HUES6 (cell line): ENCODE data around the gene CT47A1.
"Not testable (repeated sequence)": the region's sequence is repeated elsewhere in the genome, so short reads cannot be mapped to it uniquely, and the experiment has no call there.

Source experiments
- H3K27ac ChIP-seq: 2 replicates; pipeline ENCODE4 v1.7.0; 2013; ENCODE audit warnings: low read depth, mild to moderate bottlenecking, low read length, inconsistent platforms
- H3K27me3 ChIP-seq: 2 replicates; pipeline ENCODE4 v1.6.1; 2013; ENCODE audit warnings: low read length; ENCODE audit not compliant: control insufficient read depth, insufficient read depth
- H3K36me3 ChIP-seq: 2 replicates; pipeline ENCODE4 v1.6.1; 2013; ENCODE audit warnings: low read length; ENCODE audit not compliant: control insufficient read depth, insufficient read depth
- H3K4me1 ChIP-seq: 2 replicates; pipeline ENCODE4 v1.6.1; 2013; ENCODE audit warnings: low read length; ENCODE audit not compliant: control insufficient read depth, insufficient read depth
- H3K4me3 ChIP-seq: 2 replicates; pipeline ENCODE4 v1.5.1; 2013; ENCODE audit warnings: low read depth, low read length
- H3K9ac ChIP-seq: one replicate; pipeline ENCODE4 v1.6.1; 2013; ENCODE audit warnings: mild to moderate bottlenecking, low read length
- H3K9me3 ChIP-seq: 2 replicates; pipeline ENCODE4 v1.6.1; 2013; ENCODE audit warnings: low read depth, low read length; ENCODE audit not compliant: control insufficient read depth, insufficient read depth

Gene CT47A1

DNA sequence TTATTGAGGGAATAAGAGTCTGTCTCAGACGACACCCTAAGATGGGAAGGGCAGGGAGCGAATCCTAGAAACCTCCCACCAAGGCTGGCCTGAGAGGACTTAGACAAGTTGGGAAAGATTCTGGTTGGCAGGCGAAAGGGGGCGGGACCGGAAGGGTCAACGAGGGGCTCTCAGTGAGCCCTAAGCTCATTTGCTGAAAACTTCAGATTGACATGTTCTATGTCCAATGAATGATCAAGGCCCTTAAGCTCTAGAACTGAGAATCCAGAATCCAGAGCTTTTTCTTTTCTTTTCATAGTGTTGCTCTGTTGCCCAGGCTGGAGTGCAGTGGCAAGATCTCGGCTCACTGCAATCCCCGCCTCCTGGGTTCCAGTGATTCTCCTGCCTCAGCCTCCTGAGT, at the start of gene CT47A1:
Gene CT47A1, minus strand, starts transcription at position 101 of the 400 bp plus-strand sequence. CDS start 231 bp downstream, outside the sequence.
- H3K27ac ChIP-seq, H3K36me3 ChIP-seq, H3K9ac ChIP-seq, H3K9me3 ChIP-seq, H3K4me3 ChIP-seq, H3K27me3 ChIP-seq, H3K4me1 ChIP-seq: not testable (repeated sequence)

DNA sequence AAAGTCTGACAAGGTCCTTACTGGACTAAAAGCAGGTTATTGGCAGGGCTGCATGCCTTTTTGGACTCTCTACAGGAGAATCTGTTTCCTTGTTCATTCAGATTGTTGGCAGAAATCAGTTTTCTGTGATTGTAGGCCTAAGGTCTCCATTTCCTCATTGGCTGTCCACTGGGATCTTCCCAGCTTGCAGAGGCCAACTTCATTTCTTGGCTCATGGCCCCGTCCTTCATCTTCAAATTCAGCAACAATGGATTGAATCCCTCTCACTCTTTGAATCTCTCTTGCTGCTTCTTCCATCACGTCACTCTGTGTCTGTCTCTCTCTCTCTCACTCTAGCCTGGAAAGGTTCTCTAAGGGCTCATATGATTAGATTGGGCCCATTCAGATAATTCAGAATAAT, 47.0 kb upstream of the CT47A1 start:
- Histone ChIP-seq H3K36me3 (no peaks in the 10 kb centered on the region), H3K9ac (no peak overlapping the region), H3K9me3 (no peaks in the 10 kb centered on the region), H3K4me3 (no peak overlapping the region), H3K4me1 (no peaks in the 10 kb centered on the region), H3K27ac (no peak overlapping the region), H3K27me3 (peaks cover 13% of the 10 kb centered on the region)

DNA sequence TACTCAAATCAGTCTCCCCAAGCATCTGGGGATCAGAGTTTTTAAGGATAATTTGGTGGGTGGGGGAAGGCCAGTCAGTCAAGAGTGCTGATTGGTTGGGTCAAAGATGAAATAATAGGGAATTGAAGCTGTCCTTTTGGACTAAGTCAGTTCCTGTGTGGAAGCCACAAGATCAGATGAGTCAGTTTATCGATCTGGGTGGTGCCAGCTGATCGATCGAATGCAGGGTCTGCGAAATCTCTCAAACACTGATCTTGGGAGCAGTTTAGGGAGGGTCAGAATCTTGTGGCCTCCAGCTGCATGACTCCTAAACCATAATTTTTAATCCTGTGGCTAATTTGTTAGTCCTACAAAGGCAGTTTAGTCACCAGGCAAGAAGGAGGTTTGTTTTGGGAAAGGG, 44.5 kb upstream of the CT47A1 start:
- H3K27ac ChIP-seq, result no peak overlapping the region
- H3K36me3 ChIP-seq, result no peaks in the 10 kb centered on the region
- no peak overlapping the region for H3K9ac ChIP-seq
- H3K27me3 ChIP-seq, result peaks cover 27% of the 10 kb centered on the region
- H3K9me3 ChIP-seq, result no peaks in the 10 kb centered on the region
- H3K4me1 ChIP-seq, result no peaks in the 10 kb centered on the region
- H3K4me3 ChIP-seq, result no peak overlapping the region

DNA sequence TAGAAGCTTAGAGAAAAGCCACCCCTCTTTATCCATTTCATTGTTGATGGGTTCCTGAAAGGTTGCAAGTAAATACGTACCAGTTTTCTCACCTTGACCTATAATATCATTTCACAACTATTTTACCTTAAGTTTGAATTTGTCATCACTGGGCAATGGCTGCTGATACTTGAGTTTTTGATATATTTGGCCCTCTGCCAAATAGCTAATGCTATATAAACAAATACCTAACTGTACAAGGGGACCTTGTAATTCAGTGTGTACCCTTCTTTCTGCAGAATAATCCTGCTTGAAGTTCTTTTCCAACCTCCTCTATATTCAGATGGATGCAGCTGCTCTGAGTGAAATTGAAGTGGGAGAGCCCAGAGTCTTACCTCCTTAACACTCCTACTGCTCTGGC, 42.9 kb upstream of the CT47A1 start:
- Histone ChIP-seq H3K27ac (no peak overlapping the region), H3K9me3 (no peaks in the 10 kb centered on the region), H3K36me3 (no peaks in the 10 kb centered on the region), H3K9ac (no peak overlapping the region), H3K27me3 (peaks cover 31% of the 10 kb centered on the region), H3K4me1 (no peaks in the 10 kb centered on the region), H3K4me3 (no peak overlapping the region)

DNA sequence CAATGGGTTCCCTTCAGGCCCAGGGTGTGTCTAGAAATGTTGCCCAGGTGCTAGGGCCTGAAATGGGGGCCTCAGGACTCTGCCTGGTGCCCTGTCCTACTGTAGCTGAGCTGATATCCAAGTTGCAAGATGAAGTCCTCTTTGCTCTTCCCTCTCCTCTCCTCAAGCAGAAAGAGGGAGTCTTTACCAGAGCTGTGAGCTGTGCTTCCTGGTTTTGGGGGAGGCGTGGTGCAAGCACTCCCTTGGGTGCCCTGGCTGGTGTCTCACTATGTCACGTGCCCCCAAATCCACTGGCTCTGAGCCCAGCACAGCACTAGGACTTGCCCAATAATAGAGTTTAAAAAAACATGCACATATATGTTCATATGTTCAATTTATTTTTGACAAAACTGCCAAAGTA, 29.3 kb upstream of the CT47A1 start:
- no peak overlapping the region for H3K9ac ChIP-seq
- H3K4me3 ChIP-seq, result no peak overlapping the region
- no peaks in the 10 kb centered on the region for H3K9me3 ChIP-seq
- H3K27ac ChIP-seq, result no peak overlapping the region
- no peaks in the 10 kb centered on the region for H3K4me1 ChIP-seq
- H3K36me3 ChIP-seq, result no peaks in the 10 kb centered on the region
- no peaks in the 10 kb centered on the region; the same call in 1 of the 2 replicates for H3K27me3 ChIP-seq

DNA sequence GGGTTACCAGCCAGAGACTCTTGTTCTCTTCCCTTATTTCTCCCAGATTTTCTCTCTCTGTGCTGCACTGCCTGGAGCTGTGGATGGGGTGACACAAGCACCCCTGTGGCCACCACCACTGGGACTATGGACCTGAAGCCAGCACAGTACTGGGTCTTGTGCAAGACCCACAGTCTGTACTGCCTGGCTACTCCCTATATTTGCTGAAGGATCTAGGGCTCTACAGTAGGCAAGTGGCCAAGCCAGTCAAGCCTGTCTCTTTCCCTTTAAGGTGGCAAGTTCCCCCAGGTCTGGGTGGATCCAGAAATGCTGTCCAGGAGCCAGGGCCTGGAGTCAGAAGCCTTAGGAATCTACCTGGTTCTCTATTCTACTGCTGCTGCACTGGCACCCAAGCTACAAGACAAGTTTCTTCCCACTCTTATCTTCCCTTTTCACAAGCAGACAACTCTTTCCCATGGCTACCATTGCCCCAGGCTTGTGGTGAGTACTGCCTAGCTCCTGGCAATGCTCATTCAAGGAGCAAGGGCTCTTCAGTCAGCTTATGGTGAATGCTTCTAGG, 28.4 kb upstream of the CT47A1 start:
- no peaks in the 10 kb centered on the region for H3K9me3 ChIP-seq
- H3K9ac ChIP-seq, result no peak overlapping the region
- H3K36me3 ChIP-seq, result no peaks in the 10 kb centered on the region
- no peaks in the 10 kb centered on the region for H3K4me1 ChIP-seq
- H3K4me3 ChIP-seq, result no peak overlapping the region
- H3K27ac ChIP-seq, result no peak overlapping the region
- no peaks in the 10 kb centered on the region; the same call in 1 of the 2 replicates for H3K27me3 ChIP-seq

DNA sequence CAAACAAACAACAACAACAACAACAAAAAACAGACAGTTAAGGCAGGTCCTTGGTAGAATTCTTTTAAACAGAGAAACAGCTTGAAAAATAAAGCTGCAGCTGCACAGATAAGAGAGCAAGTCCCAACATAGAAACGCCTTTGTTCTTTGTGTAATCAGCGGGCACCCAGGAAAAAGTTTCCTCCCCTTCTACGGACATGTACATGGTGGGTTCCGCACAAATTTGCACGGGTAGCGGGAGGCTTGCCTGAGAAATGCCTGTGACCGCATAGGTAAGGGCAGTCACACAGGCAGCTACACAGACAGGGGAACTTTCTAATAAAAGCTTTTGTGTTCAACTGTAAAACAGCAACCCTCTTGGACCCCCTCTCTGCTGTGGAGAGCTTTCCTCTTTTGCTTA, 25.7 kb upstream of the CT47A1 start:
- Histone ChIP-seq H3K9me3 (no peaks in the 10 kb centered on the region), H3K27ac (no peak overlapping the region), H3K27me3 (no peaks in the 10 kb centered on the region; the same call in 1 of the 2 replicates), H3K36me3 (no peaks in the 10 kb centered on the region), H3K9ac (no peak overlapping the region), H3K4me3 (no peak overlapping the region), H3K4me1 (peaks cover 10% of the 10 kb centered on the region; the same call in 1 of the 2 replicates)

DNA sequence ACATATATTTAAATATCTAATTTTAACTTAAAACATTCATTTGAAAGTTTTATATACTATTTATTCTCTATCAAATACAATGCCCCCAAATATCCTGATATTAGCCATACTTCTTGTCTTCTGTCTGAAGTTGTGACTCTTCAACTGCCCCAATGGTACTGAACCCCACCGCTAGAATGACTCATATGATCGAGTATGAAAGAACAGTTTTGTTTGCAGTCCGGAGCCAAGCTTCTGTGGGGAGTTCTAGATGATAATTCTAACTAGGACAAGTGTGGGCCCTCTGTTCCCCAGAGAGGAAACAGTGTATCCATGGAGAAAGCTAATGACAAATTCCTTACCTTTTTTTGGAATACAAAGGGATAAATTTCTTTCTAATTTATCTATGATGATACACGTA, 24.7 kb upstream of the CT47A1 start:
- no peaks in the 10 kb centered on the region for H3K36me3 ChIP-seq
- no peak overlapping the region for H3K9ac ChIP-seq
- no peak overlapping the region for H3K27ac ChIP-seq
- H3K4me3 ChIP-seq, result no peak overlapping the region
- H3K27me3 ChIP-seq, result no peaks in the 10 kb centered on the region; the same call in 1 of the 2 replicates
- no peaks in the 10 kb centered on the region for H3K9me3 ChIP-seq
- H3K4me1 ChIP-seq, result peaks cover 10% of the 10 kb centered on the region; the same call in 1 of the 2 replicates

DNA sequence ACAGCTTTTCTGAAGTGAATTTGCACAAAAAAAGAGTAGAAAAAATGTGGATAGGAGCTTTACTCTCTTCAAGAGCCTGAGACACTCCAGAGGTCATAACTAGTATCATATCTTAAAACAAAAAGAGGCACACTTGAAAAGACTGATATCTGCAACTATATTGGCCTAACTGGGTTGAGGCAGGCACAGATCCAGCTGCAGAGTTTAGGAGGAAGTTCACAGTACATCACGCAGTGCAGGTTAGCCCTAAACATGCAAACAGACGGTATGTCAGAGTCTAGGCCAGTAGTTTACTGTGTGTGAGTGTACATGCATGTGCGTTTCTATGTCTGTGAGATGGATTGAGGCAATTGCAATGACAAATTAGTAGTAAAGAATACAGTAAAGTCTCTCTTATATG, 24.2 kb upstream of the CT47A1 start:
- Histone ChIP-seq H3K4me3 (no peak overlapping the region), H3K36me3 (no peaks in the 10 kb centered on the region), H3K4me1 (peaks cover 10% of the 10 kb centered on the region; the same call in 1 of the 2 replicates), H3K9me3 (no peaks in the 10 kb centered on the region), H3K27me3 (no peaks in the 10 kb centered on the region; the same call in 1 of the 2 replicates), H3K27ac (no peak overlapping the region), H3K9ac (no peak overlapping the region)

DNA sequence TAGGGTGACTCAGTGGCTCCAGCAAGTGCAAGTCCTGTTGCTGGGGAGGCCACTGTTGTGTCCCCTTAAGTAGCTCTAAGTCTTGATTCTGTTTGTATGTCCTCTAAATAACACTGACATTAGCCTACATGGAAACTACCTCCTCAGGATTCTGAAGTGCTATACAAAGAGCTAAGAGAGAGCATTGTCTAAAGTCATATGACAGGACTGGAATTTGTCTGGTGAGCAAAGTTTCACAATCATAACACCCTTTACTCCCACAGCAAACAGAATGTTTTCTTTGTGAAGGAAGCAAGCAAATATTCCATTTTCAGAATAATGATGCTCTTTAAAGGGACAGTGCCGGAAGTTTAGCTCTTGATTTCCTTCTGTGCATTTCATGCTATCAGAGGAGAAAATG, 23.4 kb upstream of the CT47A1 start:
- Histone ChIP-seq H3K36me3 (no peaks in the 10 kb centered on the region), H3K4me1 (peaks cover 10% of the 10 kb centered on the region; the same call in 1 of the 2 replicates), H3K27ac (no peak overlapping the region), H3K4me3 (no peak overlapping the region), H3K9me3 (no peaks in the 10 kb centered on the region), H3K9ac (no peak overlapping the region), H3K27me3 (no peaks in the 10 kb centered on the region; the same call in 1 of the 2 replicates)

DNA sequence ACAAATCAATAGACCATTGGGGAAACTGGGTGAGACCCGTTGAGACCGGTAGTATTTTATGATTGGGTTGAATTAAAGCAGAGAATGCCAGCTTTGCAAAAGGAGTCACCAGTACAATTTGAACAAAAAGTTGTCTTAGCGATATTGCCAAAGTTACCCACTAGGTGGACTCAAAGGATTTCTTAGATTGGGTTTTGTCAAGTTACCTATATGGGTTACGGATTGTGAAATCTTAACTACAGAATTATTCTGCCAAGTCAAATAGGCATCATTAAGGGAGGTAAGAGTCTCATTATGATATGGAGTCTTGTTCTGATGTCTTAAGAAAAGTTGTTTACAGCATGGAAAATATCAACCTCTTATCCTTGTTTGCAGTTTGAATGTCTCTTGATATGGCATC, 15.0 kb upstream of the CT47A1 start:
- Histone ChIP-seq H3K36me3 (no peaks in the 10 kb centered on the region), H3K9me3 (no peaks in the 10 kb centered on the region), H3K27me3 (no peaks in the 10 kb centered on the region; the same call in 1 of the 2 replicates), H3K9ac (no peak overlapping the region), H3K4me1 (no peaks in the 10 kb centered on the region; the same call in 1 of the 2 replicates), H3K27ac (no peak overlapping the region), H3K4me3 (no peak overlapping the region)
